GM13977 (cell line): Measurements from ENCODE around the gene DSN1.
A peak's percentile ranks its signal among the peaks of the same experiment; 100 is the strongest.

Experiments
- DNase-seq: peaks from one replicate; pipeline ENCODE4 v3.0.0; 2012; ENCODE audit warnings: low spot score
- in situ Hi-C: fragments of 300-500 bp; cut with MboI; formaldehyde crosslinking; loops from one replicate; pipeline ENCODE4 v1.12.0; 2022; ENCODE audit warnings: low sequenced_read_pairs, low pct_unique_long_range_greater_than_20kb, mixed read lengths, inconsistent platforms; ENCODE audit not compliant: unreplicated experiment
- TF ChIP-seq, protein P1 (sequence below): IDR thresholded peaks from 2 replicates; pipeline ENCODE4 v1.5.1; 2012; ENCODE audit warnings: mild to moderate bottlenecking, control low read depth; ENCODE audit not compliant: insufficient read depth; ENCODE audit errors: extremely low read depth, missing control alignments

The DSN1 gene

DNA sequence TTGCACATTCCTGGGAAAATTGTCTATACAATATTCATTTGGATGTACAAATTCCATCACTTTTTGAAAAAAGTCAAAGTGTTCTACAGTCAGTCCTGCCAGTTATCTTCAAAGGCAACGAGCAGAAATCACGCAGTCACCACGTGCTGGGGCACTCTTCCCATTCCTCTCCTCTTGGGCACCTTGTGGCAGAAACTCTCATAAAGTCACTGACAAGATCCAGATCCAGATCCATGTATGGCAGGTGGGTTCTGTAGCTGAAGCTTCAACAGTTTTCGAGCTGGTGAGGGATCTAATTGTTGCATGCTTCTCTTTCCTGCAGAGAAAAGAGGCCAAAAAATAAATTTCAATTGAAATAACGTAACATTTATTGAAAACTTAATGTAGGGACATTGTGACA is 21.0 kb downstream of the DSN1 start:
- no peak for DNase-seq
- in situ Hi-C loops: no loop called here
- TF ChIP-seq, protein P1, sequence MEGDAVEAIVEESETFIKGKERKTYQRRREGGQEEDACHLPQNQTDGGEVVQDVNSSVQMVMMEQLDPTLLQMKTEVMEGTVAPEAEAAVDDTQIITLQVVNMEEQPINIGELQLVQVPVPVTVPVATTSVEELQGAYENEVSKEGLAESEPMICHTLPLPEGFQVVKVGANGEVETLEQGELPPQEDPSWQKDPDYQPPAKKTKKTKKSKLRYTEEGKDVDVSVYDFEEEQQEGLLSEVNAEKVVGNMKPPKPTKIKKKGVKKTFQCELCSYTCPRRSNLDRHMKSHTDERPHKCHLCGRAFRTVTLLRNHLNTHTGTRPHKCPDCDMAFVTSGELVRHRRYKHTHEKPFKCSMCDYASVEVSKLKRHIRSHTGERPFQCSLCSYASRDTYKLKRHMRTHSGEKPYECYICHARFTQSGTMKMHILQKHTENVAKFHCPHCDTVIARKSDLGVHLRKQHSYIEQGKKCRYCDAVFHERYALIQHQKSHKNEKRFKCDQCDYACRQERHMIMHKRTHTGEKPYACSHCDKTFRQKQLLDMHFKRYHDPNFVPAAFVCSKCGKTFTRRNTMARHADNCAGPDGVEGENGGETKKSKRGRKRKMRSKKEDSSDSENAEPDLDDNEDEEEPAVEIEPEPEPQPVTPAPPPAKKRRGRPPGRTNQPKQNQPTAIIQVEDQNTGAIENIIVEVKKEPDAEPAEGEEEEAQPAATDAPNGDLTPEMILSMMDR: no peak

DNA sequence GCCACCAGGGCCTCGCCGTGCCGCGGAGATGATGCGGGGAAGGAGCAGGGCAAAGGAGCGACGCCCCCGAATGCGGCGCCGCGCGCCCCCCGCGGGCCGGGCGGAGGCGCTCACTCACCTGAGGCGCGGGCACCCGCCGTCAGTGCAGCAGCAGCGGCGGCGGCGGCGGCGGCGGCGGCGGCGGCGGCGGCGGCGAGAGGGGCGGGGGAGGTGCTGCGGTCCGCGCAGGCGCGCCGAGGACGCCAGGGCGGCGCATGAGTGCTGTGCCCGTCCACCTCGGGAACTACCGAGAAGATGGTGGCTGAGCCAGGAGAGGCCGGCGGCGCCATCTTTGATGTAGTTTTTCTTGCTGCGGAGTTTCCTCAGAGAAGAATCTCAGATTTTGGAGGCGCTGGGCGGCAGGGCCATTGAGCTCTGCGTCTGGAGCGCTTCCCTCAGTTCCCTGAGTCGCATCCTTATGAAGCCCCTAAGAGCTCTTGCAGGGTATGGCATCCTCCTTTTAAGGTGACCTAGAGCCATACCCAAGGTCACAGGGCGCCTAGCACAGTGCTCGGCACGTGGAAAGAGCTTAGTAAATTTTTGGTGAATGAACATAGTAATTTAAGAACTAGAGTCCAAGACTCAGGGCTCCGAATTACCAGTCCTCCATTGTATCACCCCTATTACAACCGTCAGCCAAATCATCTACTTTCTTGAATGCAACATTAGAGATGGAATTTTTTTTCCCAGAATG is 27.5 kb downstream of the DSN1 start, which contains the start of gene NDRG3:
Gene NDRG3 (minus strand): TSS at position 164 of the 733 bp plus-strand sequence. CDS start 24,355 bp downstream, outside the sequence.
- in situ Hi-C loops: no loop called here
- peak; percentile 98 for DNase-seq
- TF ChIP-seq, protein P1: peak; percentile 24

DNA sequence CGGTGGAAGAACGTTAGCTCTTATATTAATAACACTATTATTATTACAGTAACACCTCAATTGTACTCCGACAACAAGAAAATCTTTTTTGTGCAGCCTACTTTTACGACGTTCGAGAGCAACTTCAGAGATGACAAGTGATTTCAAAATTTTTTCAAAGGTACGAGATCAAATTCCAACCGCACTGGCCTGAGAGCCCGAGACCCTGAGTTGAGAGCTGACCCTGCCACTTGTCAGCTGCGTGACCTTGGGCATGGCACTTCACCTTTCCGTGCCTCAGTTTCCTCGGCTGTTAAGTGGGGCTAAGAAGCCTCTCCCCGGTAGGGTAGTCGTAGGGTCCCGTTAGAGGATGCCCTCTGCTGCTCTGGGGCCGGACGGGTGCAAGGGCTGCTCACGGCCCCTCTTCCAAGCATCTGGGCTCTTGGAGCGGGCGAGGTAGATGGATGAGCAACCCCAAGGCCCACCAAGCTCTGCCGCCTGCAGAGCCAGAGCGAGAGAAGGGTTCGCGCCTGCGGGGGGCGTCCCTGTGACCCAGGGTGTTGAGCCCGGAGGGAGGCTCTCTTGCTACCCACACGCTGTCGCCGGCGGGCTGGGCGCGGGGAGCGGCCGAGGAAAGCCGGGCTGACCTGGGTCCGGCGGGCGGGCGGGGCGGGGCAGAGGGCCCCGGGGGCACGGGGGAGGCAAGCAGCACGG is 28.2 kb downstream of the DSN1 start:
- no peak for DNase-seq
- TF ChIP-seq, protein P1: peak; percentile 16
- in situ Hi-C loops: no loop called here

DNA sequence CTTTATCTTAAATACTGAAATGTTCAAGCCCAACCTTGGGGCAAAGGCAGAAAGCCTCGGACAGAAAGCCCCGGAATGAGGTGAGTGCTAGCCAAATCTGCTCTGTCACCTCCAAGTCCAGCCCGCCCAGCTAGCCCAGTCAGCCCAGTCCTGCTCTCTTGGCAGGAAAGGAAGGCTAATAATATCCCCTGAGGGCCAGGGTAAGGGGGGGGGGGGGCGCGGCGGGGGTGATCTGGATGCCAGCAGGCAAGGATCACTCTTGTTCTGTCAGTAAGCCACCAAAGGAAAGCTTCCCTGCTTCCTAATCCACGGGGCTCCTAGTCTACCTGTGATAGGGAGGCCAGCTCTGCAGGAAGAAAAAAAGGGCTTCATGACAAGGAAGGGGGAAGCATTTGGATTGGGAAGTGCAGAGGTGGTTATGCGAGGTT is 28.8 kb downstream of the DSN1 start:
- DNase-seq: no peak
- in situ Hi-C loops: no loop called here
- TF ChIP-seq, protein P1: no peak

DNA sequence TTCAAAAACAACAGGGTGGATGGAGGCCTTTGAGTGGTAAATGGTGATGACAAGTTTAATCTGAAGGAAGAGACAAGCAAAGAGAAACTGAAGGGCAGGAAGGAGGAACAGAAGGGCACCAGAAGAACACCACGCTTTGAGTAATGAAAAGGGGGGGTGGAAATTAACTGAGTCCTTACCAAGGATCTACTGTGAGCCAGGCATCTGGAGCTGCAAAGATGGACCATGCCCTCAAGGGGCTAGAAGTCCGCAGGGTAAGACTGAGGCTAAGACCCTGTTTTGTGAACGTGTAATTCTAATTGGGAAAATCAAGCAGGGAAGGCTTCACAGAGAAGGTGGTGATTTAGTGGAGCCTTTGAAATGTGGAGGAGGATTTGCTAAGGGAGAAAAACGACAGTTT is 29.3 kb downstream of the DSN1 start:
- TF ChIP-seq, protein P1: no peak
- no peak for DNase-seq
- in situ Hi-C loops: no loop called here

DNA sequence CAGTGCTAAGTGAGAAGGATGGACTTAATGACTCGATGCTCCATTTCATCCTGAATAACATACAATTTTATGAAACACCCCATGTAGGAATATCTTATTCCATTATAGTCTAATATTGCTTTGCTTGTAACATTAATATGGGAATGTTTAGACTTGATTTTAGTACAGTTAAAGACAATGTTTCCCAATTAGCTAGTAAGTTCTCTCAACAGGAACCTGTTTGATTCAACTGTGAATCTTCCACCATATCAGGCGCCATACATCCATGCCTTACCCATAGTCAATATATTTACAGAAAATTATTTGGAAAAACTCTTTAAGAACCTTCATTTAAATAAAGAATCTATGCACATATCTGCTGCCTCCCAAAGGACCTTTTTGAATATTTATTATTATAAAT is 31.0 kb downstream of the DSN1 start:
- TF ChIP-seq, protein P1: no peak
- in situ Hi-C loops: no loop called here

More for the DNA sequence above, 31.0 kb downstream of the DSN1 start:
- no peak for DNase-seq
